Brain pericyte (primary cell): Measurements from ENCODE around the gene PLCL1.
A peak's percentile ranks its signal among the peaks of the same experiment; 100 is the strongest.

Experiments
- DNase-seq: peaks from one replicate; pipeline ENCODE4 v3.0.0-alpha.2; 2012; ENCODE audit warnings: low read depth, low spot score

Gene PLCL1

DNA sequence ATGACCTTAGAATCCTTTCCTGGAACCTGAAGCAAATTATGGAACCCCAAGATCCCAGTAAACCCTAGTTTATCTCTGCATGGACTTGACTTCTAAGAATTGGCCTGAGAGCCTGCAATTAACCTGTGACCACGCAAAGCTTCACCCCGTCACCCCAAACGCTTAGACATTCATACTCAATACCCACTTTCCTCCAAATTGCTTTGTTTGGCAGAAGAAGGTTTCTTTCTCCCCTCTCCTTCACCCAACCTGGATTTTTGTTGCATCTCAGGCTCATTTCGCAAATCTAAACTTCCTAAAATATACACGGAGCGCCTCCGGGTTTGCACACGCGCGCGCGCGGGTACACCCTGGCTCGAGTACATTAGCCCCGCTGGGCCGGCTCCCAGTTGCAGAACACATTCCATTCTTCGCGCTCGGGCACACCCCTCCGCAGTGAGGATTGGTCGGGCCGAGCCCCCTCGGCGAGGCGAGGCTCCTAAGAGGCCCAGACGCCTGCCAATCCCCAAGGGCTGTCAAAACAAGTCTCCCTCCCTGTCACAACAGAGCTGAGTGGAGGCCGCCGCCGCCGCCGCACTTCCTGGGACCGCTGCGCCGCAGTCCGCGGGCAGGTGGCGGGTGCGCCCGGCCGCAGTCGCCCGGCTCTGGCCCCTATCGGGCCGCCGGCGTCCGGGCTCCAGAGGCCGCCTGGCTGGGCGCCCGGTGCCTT is at the start of gene PLCL1:
Gene PLCL1 (plus strand): TSS at position 545 of the 709 bp plus-strand sequence.
- peak; percentile 33 for DNase-seq

DNA sequence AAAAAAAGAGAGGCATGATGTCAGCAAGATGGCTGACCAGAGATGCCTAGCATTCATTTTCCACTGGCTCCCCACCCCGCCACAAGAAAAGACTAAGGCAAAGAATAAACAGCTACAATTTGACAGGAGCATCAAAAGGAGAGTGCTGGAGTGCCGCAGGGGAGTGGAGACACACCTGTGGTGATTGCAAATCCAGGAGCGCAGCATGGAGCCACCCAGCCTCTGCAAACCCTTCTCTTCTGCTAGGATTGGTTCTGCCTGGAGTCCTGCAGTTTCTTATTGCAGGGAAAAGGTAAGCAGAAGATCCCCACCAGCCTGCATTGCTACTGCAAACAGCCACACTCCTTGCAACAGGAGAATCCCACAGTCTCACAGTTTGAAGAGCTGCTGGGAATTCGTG is 45.4 kb upstream of the PLCL1 start:
- no peak for DNase-seq

DNA sequence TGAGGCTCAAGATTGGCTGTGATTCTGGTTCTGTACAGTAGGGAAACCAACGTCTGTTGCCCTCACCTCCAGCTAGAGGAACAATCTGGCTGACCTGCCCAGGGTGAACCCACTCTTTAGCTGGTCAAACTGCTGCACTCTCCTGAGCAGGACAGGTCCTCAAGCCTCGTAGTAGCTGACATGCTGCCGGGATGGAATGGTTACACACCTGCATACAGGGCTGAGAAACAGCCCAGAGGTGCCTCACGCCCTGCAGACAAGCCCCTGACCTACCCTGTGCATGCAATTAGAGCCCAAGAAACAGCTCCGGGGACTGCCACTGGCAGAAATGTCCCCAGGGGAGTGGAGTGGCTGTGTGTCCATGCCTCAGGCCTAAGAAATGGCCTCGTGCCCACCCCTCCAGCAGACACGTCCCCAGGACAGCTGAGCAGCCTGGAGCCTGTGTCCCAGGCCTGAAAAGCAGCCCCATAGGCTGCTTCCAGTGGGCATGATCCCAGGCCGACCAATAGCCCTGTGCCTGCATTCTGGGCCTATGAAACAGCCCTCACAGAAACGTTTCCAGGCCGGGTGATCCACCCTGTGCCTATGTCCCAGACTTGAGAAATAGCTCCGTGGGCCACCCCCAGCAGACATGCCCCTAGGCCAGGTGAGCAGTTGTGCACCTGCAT is 44.6 kb upstream of the PLCL1 start:
- DNase-seq = no peak

DNA sequence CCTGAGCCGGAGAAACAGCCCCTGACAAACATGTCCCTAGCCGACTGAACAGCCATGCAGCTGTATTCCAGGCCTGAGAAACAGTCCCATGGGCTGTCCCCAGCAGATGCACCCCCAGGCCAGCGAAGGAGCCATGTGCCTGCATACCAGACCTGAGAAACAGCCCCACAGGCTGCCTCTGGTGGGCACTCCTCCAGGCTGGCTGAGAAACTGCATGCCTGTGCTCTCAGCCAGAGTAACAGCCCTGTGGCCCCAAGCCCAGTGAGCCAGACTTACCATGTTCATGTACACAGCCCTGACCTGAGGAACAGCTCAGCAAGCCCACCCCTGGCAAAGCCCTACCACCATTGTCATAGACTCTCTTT is 44.1 kb upstream of the PLCL1 start:
- DNase-seq = no peak

DNA sequence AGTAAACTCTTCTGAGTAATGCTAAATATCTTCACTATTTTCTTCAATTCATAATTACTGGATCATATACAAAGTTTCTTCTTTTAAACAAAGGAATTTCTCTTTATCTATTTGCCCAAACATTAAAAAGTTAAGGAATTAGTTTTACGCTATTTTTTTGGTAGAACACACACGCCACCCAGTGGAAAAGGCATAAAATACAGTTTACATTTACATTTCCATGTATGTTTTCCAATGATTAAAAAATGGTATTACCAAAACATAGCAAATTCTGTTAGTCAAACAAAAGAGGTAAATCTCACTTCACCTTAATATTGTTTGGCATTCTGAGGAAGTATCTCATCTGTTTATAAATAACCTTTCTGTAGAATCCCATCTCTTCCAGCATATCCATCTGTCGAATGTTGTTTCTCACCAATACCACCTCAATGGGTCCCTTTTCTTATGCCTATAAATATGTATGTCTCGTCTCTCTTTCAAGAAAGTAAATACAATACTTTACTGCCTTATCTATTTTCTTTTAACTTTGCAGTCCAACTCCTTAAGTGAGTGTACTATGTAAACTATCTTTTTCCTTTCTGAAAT is 26.5 kb upstream of the PLCL1 start:
- DNase-seq = peak; percentile 2

DNA sequence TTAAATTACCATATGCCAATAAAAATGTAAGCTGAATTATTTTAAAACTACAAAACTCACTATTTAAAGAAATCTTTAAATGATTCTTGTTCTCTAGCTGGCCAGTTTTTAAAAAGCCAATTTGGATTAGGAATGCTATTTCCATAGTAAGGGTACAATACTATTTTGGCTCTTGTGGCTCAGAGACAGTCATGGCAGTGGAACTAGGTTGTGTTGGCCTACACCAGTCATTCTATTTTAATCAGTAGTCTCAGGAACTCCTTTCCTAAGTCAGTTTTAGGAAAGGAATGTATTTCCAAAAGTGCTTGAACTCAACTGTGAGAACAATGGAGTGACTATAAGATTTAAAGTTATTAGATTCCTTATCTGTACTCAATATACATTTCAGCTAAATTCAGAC is 25.1 kb upstream of the PLCL1 start:
- no peak for DNase-seq

DNA sequence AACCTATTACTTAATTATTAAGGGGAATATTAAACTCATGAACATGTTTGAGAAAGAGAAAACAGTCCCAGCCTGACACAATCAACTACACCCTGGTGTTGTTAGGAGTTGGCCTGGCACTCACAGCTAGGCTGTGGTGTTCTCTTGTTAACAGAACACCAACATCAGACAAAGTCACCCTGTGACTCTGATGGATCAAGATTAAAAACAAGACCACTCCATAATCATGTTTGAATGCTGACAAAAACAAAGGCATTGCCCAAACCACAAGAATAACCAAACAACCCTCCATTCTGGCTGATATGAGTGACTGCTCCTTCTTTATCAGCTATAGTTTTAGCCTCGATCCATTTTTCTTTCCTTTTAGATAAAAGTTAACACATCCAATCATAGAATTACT is 22.3 kb upstream of the PLCL1 start:
- DNase-seq = no peak

DNA sequence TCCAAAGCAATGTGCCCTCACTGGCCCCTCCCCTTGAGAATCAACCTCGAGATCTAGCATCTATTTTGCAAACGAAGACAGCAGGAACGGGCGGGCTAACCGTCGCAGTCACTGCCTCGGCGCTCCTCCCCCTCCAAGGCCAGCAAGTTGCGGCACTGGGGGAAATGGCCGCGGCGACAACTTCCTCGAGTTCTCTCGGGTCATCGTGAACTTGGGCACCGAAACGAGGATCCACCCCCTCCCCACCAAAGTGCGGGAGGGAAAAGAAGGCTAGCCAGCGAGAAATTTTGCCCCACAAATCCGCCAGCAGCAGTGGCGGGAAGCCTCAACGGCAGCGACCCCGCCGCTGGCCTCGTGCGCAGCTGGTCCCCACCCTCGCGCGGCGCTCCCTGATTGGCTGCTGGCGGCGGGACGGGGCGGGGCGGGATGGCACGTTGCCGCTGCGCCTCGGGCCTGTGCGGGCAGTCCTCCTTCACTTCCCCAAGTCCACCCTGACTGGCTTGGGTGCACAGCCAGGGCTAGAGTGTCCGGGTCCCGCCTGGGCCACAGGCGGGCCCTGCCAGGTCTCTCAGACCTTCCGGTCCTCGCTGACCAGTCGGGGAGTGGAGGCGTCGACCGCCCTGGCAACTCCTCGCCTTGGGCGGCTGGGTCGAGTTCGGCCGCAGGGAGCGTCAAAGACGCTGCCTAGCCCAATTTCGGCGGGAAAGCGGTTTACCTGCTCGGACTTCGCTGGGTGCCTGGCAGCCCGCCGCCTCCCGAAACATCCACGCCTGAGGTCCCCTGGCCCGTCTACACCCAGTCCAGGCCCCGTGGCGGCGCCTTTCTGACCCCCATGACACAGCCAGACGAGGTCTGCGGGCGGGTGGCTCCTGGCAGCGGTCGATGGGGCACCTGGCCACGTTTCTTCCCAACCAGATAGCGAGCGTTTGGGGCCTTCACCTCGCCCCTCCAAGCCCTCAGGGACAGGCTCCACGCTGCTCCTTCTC is 19.1 kb upstream of the PLCL1 start, which contains the start of gene BOLL:
Gene BOLL (minus strand): TSS at position 364 of the 986 bp plus-strand sequence. CDS start 3,469 bp downstream, outside the sequence.
- DNase-seq = no peak

DNA sequence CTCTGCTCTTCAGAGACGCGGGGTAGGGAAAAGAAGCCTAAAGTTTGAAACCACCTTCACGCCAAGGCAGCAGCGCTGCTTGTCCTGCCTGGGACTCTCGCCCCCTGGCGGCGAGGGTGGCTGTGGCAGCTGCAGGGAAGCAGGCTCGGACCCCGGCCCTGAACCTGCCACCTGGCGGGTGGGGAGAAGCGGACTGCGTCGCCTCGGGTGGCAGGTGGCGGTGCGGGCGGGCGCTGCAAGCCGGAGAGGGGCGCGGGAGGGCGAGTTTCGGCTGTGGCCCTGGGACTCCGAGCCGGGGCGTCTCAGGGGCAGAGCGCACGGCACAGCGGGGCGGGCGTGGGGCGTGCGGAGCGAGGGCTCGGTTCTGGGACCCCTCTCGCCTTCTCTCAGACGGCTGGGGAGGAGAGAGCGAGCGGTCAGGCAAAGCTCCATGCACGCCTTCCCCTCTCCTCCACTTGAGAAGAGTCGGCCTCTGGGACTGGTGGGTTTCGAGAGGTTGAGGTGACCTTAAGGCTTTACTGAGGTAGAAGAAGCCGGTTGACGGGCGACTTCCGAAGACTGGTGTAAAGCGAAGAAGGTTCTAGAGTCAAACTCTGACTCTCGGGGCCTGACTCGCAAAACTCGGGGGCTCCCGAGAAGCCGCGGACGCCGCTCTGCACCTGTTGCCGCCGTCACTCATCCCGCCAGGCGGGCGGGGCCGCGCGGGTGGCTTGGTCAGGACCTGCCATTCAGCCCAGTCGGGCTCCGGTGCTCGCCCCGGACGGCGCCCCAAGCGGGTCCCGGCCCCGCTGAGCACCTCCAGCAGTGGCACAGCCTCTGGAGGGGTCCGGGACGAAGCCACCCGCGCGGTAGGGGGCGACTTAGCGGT is 18.1 kb upstream of the PLCL1 start:
- no peak for DNase-seq

DNA sequence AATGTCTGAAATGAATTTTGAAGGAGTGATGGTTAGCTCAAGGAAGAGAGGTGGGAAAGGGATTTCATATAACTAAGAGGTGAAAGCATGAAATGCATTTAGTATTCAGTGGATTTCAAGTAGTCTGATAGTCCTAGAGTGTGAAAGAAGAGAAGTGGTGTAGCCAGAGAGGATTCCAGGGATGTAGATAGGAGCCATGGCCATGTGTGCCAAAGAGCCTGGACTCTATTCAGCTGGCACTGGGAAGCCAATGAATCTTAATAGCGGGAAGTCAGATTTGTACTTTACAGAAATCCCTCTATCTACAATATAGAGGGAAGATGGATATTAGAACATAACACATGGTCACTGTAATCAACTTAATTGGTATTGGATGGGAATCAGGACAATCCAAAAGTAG is 10.9 kb upstream of the PLCL1 start:
- DNase-seq = no peak

DNA sequence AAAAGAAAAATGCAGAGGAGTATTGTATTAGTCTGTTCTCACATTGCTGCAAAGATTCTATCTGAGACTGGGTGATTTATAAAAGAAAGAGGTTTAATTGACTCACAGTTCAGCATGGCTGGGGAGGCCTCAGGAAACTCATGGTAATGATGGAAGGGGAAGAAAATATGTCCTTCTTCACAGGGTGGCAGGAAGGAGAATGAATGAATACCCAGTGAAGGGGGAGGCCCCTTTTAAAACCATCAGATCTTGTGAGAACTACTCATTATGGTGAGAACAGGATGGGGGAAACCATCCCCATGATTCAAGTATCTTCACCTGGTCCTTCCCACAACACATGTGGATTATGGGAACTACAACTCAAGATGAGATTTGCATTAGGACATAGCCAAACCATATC is 9.1 kb upstream of the PLCL1 start:
- no peak for DNase-seq

DNA sequence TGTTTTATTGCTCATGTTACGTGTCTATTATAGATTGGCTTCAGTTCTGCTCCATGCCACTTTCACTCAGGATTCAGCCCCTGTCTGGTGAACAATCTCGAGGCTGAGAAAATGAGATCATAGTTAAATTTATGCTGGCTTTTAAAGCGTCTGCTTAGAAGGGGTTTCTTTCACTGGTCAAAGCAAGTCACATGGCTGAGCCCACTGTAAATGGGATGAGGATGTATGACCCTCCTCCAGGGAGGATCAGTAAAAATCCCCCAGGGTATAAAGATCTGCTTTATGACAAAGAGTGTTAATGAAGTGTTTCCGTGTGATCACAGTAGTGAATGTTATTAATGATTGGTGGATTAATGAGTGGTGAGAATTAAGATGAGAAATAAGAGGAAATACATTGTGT is 6.2 kb upstream of the PLCL1 start:
- DNase-seq = no peak

DNA sequence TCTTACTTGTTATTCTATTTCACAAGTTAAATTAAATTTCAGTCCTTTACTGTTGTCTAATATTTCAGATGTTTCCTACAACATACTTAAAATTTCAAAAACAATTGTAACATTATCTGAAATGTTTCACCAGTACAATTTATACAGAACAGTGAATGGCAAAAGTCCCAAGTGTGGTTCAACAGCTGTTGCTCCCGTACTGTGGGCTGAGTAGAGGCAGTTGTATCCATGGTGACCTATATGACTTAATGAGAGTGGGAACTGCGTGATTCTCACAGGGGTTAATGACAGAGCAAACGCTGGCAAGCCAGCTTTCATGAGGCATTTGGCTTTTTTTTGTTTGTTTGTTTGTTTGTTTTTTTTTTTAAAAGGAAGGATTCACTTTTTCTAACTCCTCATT is 5.3 kb upstream of the PLCL1 start:
- no peak for DNase-seq

DNA sequence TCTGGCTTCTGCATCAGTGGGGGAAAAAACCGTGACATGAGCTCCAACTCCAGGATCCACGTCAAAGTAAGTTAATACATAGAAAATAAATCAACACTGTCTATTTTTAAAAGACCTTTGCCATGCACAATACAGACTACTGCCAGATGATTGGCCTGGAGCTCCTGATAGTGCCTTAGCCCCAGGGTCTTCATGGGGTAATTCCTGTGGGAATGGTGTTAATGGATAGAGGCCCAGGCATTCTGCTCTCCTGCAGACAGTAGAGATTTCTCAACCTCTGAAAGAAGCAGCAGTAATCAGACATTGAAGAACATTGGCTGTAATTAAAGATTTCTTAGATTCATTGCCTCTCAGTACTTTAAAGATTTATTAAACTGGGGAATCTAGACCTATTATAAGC is 4.3 kb upstream of the PLCL1 start:
- DNase-seq = no peak

DNA sequence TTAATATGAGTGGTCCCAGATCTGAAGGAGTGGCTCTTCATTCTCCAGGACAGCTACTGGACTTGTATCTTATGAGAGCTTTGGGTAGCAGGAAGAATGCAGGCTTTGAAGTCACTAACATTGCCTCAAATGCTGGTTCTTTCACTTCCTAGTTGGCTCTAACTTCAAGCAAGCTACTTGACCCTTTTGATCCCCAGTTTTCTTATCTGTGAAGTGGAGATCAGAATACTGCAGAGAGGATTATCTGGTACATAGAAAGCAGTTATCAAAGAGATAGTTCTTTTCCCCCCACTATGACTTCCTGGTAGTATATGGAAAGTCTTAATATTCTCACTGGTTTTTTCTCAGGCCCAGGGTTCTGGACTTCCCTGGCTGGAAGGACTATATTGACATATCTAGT is 3.4 kb upstream of the PLCL1 start:
- no peak for DNase-seq

DNA sequence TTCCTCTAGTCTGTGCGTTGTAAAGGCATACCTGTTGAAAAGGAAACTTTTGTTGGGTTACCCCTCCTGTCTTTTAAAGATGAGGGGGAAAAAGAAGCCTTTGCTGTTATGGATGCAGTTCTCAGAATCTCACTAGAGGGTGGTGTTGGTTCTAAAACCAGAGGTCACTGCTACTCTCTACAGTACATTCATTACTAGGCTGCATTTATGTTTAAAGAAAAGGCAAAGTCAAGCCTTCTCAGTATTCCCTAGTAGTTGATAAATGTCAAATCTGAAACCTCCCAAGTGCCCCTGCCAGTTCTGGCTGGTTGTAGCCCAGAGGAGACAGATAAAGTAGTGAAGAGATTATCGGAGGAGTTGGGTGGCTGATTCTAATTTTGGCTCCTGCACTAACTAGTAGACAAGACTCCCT is 1.4 kb upstream of the PLCL1 start:
- DNase-seq = peak; percentile 7

DNA sequence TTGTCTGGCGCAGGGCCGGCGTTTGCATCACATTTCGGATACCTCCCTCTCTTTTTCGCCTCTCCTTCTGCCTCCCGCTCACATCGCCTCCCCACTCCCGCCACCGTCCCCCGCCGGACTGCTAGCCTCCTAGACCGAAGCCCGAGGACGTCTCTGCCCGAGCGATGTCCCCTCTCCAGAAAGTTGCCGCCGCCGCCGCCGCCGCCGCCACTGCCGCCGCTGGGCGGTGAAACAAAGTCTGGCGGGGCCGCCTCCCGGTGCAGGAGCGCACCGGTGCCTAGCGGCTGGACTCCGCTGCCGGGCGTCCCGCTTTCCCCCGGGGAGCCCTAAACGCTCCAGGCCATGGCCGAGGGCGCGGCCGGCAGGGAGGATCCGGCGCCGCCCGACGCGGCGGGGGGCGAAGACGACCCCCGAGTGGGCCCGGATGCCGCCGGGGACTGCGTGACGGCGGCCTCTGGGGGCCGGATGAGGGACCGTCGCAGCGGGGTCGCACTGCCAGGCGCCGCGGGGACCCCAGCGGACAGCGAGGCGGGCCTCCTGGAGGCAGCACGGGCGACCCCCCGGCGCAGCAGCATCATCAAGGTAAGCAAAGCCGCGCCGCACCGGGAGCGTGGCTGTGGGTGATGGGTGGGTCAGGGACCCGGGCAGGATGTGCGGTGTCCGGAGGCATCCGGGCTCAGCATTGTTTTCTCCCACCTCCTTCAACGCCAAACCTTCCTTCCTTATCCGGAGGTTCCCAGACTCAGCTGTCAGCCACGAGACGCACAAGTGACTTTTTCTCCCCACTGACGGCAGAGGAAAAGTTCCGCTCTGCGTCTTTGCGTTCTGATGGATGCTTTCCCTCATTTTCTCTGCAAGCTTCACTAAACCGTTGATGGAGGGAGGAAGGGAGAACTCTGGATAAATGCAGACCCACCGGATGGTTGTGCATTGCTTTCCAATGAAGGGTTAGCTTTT is 643 bp downstream of the PLCL1 start:
- no peak for DNase-seq

DNA sequence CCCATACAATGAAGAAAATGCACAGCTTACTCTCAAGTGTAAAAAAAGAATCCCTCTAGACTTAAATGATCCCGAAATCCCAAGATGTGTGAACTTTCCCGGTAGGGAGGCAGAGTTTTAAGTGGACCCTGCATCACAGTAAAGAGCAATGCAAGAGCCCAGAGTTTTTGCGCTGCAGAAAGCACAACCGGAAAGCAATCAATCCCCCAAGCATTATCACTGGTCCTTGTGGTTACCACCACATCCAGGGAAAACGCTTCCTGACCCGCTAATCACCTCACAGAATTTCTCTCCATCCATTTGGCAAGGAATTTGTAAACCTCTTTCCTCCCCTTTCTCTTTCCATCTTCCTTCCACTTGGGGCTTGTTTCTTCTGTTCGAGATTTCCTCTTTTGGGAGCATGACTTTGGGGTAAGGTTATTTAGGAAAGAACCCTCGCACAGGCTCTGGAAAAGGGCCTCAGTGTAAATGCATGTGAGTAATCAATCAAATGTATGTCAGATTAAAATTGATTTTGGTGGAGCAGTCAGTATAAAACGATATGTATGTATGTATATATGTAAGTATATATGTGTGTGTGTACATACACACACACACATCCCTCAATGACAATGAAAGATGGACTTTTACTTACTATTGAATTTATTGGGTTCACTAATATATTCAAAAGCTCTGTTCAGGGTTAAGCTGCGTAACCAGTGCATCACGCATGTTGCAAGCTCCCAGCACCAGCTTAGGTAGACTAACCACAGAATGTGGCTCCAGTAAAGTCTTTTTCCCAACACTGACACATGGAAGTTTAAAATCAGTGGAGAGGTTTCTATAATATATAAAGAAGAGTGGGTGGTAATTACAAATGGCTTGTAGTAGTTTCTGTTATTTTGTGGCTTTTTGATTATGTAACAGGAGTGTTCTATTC is 1.6 kb downstream of the PLCL1 start:
- no peak for DNase-seq

DNA sequence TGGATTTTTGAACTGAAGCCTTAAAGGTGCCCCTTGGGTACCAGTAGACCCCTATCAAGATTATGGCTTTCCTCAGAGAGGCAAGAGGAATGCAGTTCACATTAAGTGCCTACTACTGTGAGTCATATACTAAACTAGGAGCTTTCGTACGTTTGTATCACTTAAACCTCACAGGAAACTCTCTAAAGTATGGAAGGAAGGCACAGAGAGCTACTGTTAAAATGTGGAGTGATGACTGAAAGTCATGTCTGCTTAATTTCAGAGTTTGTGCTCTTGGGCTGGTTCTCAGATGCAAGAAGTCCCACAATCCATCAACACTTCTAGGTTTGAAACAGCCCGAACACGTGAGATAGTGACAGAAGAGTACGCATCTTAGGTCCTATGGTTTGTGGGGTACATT is 4.7 kb downstream of the PLCL1 start:
- DNase-seq = no peak
